AG20443 (cell line): ENCODE results near the gene FAM83B.
"Not testable (repeated sequence)": the region's sequence is repeated elsewhere in the genome, so short reads cannot be mapped to it uniquely, and the experiment has no call there.

ENCODE experiments used
- DNase-seq: peaks from one replicate; pipeline ENCODE4 v3.0.0; 2012; ENCODE audit warnings: low spot score, mixed read lengths

FAM83B gene

GRCh38 chr6:54860739-54861138, 14.2 kb downstream of the FAM83B start:
- DNase-seq: no peak

- DNase-seq: no peak
Observed at GRCh38 chr6:54861905-54862616, 15.5 kb downstream of the FAM83B start.

GRCh38 chr6:54864272-54864671, 17.7 kb downstream of the FAM83B start:
- DNase-seq: no peak

GRCh38 chr6:54865091-54865631, 18.6 kb downstream of the FAM83B start:
- DNase-seq: no peak

- no peak for DNase-seq
Observed at GRCh38 chr6:54868556-54868955, 22.0 kb downstream of the FAM83B start.

GRCh38 chr6:54873599-54873998, 27.0 kb downstream of the FAM83B start:
- DNase-seq: no peak

GRCh38 chr6:54874349-54875048, 27.9 kb downstream of the FAM83B start:
- no peak for DNase-seq

- no peak for DNase-seq
Observed at GRCh38 chr6:54875539-54875938, 29.0 kb downstream of the FAM83B start.

- DNase-seq: no peak
Observed at GRCh38 chr6:54876365-54876764, 29.8 kb downstream of the FAM83B start.

GRCh38 chr6:54876871-54877270, 30.3 kb downstream of the FAM83B start:
- no peak for DNase-seq

- DNase-seq: no peak
Observed at GRCh38 chr6:54877713-54878317, 31.2 kb downstream of the FAM83B start.

- no peak for DNase-seq
Observed at GRCh38 chr6:54878718-54879117, 32.1 kb downstream of the FAM83B start.

GRCh38 chr6:54879188-54879985, 32.8 kb downstream of the FAM83B start:
- no peak for DNase-seq

- no peak for DNase-seq
Observed at GRCh38 chr6:54881067-54881730, 34.6 kb downstream of the FAM83B start.

GRCh38 chr6:54881891-54882290, 35.3 kb downstream of the FAM83B start:
- DNase-seq: not testable (repeated sequence)

GRCh38 chr6:54886932-54887584, 40.5 kb downstream of the FAM83B start:
- DNase-seq: no peak

- no peak for DNase-seq
Observed at GRCh38 chr6:54891536-54891935, 45.0 kb downstream of the FAM83B start.

GRCh38 chr6:54892831-54893230, 46.3 kb downstream of the FAM83B start:
- DNase-seq: peak; percentile 16

GRCh38 chr6:54893818-54894217, 47.2 kb downstream of the FAM83B start:
- DNase-seq: no peak

- no peak for DNase-seq
Observed at GRCh38 chr6:54896302-54896701, 49.7 kb downstream of the FAM83B start.
